Ectodermal cell (in vitro differentiated cells): Measurements from ENCODE around the gene SCN4A.

ENCODE experiments used
- H3K27ac ChIP-seq: 2 replicates; pipeline ENCODE4 v1.7.0; 2013; ENCODE audit warnings: mild to moderate bottlenecking, low read depth, low read length; ENCODE audit not compliant: insufficient read depth, poor library complexity, severe bottlenecking
- H3K27me3 ChIP-seq: 2 replicates; pipeline ENCODE4 v1.7.0; 2013; ENCODE audit warnings: mild to moderate bottlenecking, low read length; ENCODE audit not compliant: insufficient read depth, control insufficient read depth, poor library complexity, severe bottlenecking
- H3K36me3 ChIP-seq: one replicate; pipeline ENCODE4 v1.7.0; 2013; ENCODE audit warnings: low read length; ENCODE audit not compliant: control insufficient read depth, insufficient read depth
- H3K4me1 ChIP-seq: one replicate; pipeline ENCODE4 v1.7.0; 2013; ENCODE audit warnings: low read length; ENCODE audit not compliant: control insufficient read depth, insufficient read depth
- H3K4me3 ChIP-seq: 2 replicates; pipeline ENCODE4 v1.7.0; 2013; ENCODE audit warnings: low read depth, low read length, control low read depth; ENCODE audit not compliant: insufficient read depth
- H3K9me3 ChIP-seq: 2 replicates; pipeline ENCODE4 v1.7.0; 2013; ENCODE audit warnings: mild to moderate bottlenecking, low read length, moderate library complexity; ENCODE audit not compliant: control insufficient read depth
- WGBS, 2 experiments: methylation state at CpG; one replicate each; pipeline ENCODE4 v1.1.7; 2013; ENCODE audit warnings: missing lambda C conversion rate in 2 of 2; 5-methylcytosine and 5-hydroxymethylcytosine counted together

Gene SCN4A

DNA sequence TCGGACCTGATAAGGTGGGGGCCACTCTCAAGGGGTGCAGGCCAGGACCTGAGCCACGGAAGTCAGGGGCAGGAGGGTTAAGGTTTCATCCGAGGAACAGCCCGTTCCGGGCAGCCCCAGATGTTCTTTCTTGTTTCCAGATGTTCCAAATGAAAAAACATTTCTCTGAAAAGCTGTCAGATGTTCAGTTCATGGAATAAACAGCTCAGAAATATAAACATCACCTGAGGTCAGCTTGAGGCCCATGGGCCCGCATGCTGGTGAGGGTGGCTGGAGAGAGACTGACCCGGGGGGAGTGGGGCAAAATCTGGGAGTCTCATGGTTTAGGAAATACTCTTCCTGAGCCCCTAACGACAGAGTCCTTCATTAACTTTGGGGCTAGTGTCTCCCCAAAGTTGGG, 39.1 kb downstream of the SCN4A start:
- peaks cover 14% of the 10 kb centered on the region for H3K4me1 ChIP-seq
- H3K9me3 ChIP-seq = no peaks in the 10 kb centered on the region
- 96 to 97% methylated on average over 8 of the region's 8 CpGs for WGBS, 2 experiments
- H3K27ac ChIP-seq = no peak overlapping the region
- H3K27me3 ChIP-seq = no peaks in the 10 kb centered on the region
- no peaks in the 10 kb centered on the region for H3K36me3 ChIP-seq
- no peak overlapping the region for H3K4me3 ChIP-seq

GRCh38 chr17:63932721-63933120, 40.0 kb downstream of the SCN4A start:
- H3K4me3 ChIP-seq = no peak overlapping the region
- no peaks in the 10 kb centered on the region for H3K9me3 ChIP-seq
- no peak overlapping the region for H3K27ac ChIP-seq
- WGBS, 2 experiments = 95% methylated on average over 4 of the region's 4 CpGs
- H3K27me3 ChIP-seq = no peaks in the 10 kb centered on the region
- H3K36me3 ChIP-seq = no peaks in the 10 kb centered on the region
- H3K4me1 ChIP-seq = peaks cover 5% of the 10 kb centered on the region

DNA sequence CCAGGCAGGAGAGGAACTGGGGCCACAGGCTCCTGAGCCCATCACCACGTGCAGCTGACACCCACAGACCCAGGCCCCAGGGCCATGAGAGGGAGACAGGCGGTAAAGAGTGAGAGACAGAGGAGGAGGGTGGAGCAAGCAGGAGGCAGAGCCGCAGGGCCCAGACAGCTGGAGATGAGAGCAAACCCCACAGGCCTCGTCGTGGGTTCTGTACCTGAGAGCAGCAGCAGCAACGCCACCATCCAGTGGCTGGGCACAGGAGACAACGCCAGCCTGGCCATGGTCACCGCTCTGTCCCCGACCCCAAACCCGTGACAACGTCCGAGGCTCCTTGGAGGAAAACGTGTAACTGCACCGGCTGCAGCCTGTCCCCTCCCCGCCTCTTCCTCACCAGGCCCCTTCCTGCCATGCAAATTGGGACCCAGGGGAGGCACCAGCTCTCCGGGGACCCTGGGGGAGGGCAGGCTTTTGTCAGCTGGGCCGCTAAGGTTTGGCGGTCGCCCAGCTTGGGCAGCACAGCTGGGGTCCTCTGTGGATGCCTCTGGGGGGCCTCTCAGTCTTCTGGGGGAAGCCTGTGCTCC, 40.6 kb downstream of the SCN4A start, which contains the start of gene CD79B:
CD79B (minus strand) TSS at position 351 of the 581 bp plus-strand sequence; CDS start at position 281, 70 bp downstream.
- Histone ChIP-seq H3K4me3 (no peak within 1 kb of the TSS), H3K4me1 (peaks cover 3% of the 10 kb centered on the region), H3K36me3 (no peaks in the 10 kb centered on the region), H3K27ac (no peak within 1 kb of the TSS), H3K9me3 (no peaks in the 10 kb centered on the region), H3K27me3 (no peaks in the 10 kb centered on the region)
- WGBS, 2 experiments = 74 to 77% methylated on average over 19 of the region's 19 CpGs

DNA sequence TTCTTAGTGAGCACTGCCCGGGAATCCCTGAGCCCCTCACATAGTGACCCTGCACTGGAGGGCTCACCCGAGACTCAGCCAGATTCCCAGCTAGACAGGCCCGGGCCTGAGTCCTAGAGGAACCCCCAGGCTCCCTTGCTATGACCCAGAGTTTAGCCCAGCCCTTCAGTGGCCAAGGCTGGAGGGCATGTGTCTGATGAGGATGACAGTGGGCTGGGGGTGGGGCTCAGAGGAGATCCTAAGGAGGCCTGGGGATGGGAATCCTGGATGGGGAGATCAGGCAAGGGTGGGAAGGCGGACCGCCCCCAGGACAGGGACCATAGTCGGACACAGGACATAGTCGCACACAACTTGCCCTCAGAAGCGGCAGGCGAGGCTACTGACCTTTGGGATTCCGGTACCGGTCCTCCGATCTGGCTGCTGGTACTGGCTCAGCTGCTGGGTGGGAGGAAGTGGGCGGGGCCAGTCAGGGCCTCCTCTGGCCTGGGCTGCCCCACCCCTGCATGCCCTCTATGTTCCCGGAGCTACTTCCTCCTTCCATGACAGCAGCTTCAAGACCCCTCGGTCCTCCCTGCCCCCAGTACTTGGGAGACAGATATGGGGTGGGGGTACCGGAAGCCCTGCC, 41.7 kb downstream of the SCN4A start:
- Histone ChIP-seq H3K4me1 (peaks cover 3% of the 10 kb centered on the region), H3K27ac (no peak overlapping the region), H3K4me3 (no peak overlapping the region), H3K9me3 (no peaks in the 10 kb centered on the region), H3K36me3 (no peaks in the 10 kb centered on the region), H3K27me3 (no peaks in the 10 kb centered on the region)
- WGBS, 2 experiments = 72 to 78% methylated on average over 16 of the region's 16 CpGs

DNA sequence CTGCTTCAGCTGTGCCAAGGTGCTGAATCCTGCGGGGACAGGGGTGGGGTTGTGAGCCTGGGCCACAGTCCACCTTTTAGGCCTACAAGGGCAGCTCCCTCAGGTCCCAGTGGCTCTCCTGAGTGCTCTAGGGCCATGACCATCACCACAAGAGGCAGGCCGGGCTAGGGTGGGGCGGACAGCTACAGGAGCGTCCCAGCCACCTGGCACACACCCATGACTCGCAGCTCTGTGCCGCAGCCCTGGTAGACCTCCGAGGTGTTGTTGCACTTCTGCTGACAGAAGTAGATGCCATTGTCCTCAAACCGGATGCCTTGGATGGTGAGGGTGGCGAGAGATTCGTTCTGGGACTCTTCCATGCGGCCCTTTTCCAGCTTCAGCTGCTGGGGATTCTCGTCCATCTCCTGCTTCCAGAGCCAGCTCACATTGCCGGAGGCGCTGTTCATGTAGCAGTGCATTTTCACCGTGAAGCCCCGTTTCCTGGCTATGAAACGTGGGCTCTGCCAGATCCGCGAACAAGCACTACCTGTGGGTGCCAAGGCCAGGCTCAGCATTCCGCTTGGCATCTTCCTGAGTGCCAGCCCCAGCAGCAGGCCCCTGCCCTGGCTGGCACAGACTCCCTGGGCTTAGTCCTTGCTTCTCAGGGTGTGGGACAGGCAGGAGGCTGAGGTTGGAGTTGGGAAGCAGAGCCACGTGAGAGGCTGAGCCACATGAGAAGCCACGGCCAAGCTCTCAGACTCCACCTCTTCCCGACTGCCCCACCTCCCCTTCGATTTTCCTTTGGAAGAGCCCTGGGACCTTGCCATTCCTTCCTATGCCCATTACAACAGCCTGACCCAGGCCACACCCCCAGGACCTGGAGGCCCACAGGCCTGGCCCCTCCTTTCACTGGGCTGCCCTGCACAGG, 42.6 kb downstream of the SCN4A start:
- Histone ChIP-seq H3K27ac (no peak overlapping the region), H3K36me3 (no peaks in the 10 kb centered on the region), H3K9me3 (no peaks in the 10 kb centered on the region), H3K4me3 (no peak overlapping the region), H3K4me1 (peaks cover 3% of the 10 kb centered on the region), H3K27me3 (no peaks in the 10 kb centered on the region)
- WGBS, 2 experiments = 93 to 94% methylated on average over 24 of the region's 24 CpGs

DNA sequence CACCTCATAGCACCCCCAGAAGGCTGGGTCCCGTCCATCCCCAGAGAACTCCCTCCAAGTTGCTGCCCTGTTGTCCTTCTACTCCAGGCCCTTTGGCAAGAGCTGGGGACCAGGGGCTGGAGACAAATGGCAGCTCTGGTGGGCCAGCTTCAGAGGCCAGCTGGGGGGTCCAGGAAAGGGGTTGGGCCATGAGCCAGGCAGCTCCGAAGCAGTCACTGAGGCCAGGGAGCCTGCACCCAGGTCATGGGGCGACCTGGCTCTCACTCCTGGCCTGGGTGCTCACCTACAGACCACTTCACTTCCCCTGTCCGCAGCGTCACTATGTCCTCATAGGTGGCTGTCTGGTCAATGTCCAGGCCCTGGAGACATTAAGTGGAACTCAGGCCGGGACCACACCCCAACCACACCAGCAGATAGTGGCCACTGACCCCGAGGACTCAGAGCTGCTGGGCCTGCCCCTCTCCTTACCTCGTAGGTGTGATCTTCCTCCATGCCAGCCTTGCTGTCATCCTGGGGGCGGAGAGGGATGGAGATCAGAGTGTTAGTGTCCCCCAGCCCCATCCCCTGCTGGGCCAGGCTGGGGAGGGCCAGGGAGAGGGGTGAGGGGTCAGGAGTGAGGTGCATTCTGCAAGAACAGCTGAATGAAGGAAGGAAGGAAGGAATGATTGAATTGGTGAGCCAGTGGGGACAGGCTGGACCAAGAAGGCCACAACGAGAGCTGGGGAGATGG, 43.6 kb downstream of the SCN4A start:
- Histone ChIP-seq H3K9me3 (no peaks in the 10 kb centered on the region), H3K27me3 (no peaks in the 10 kb centered on the region), H3K4me1 (peaks cover 3% of the 10 kb centered on the region), H3K4me3 (no peak overlapping the region), H3K27ac (no peak overlapping the region), H3K36me3 (no peaks in the 10 kb centered on the region)
- 93 to 95% methylated on average over 10 of the region's 10 CpGs for WGBS, 2 experiments

- WGBS, 2 experiments = 81 to 83% methylated on average over 10 of the region's 10 CpGs
- no peak overlapping the region for H3K4me3 ChIP-seq
- peaks cover 3% of the 10 kb centered on the region for H3K4me1 ChIP-seq
- no peaks in the 10 kb centered on the region for H3K36me3 ChIP-seq
- no peak overlapping the region for H3K27ac ChIP-seq
- H3K27me3 ChIP-seq = no peaks in the 10 kb centered on the region
- H3K9me3 ChIP-seq = no peaks in the 10 kb centered on the region
These were observed 44.5 kb downstream of the SCN4A start for GRCh38 chr17:63928172-63928666.

DNA sequence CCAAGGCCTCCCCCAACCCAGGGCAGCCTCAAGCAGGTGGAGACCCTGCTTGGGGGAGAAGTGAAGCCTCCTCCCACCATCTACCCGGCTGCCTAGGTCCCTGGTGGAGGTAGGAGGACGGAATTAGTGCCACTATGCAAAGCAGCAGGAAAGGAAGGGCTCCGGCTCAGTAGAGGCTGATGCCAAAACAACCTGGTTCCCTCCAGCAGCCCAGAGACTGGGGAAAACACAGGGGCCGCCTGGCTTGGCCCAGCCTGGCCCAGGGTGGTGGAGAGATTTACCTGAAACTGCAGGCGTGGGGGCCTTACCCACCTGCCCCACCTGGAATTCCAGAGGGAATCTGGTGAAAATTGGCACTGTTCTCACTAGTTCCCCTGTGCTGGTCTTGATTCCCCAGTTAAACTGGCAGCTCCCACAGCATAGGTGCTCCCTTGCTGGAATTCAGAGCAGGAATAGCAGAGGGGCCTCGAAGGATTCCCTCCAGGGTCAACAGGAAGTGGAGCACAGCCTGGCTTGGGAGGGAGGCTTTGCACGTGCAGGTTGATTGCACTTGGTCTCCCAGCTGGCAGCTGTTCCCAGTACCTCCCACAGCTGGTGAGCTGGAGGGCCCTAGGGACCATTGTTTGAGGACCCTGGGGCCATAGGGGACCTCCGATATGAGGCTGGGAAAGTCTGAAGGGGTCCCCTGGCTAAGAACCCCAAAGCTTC, 45.1 kb downstream of the SCN4A start:
- 75 to 82% methylated on average over 8 of the region's 8 CpGs for WGBS, 2 experiments
- no peaks in the 10 kb centered on the region for H3K9me3 ChIP-seq
- H3K4me1 ChIP-seq = peaks cover 3% of the 10 kb centered on the region
- no peak overlapping the region for H3K27ac ChIP-seq
- H3K27me3 ChIP-seq = no peaks in the 10 kb centered on the region
- H3K4me3 ChIP-seq = no peak overlapping the region
- H3K36me3 ChIP-seq = no peaks in the 10 kb centered on the region

DNA sequence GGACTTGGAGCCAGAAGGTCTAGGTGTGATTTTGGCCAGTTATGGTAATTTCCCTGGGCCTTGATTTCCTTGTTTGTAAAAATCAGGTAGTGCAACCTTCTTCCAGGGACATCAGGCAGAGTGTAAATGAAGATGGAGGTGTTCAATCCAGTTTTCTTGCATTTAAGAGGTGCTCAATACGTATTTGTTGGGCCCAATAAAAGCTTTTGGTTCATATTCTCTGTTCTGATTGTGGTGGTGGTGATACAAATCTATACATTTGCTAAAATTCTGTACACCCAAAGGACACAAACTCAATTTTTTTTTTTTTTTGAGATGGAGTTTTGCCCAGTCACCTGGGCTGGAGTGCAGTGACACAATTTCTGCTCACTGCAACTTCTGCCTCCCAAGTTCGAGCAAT, 46.6 kb downstream of the SCN4A start:
- no peaks in the 10 kb centered on the region for H3K36me3 ChIP-seq
- no peaks in the 10 kb centered on the region for H3K27me3 ChIP-seq
- H3K4me1 ChIP-seq = no peaks in the 10 kb centered on the region
- H3K4me3 ChIP-seq = no peak overlapping the region
- H3K9me3 ChIP-seq = no peaks in the 10 kb centered on the region
- 95 to 98% methylated on average over 2 of the region's 2 CpGs for WGBS, 2 experiments
- H3K27ac ChIP-seq = no peak overlapping the region
